NCI-H82 (cell line): ENCODE data around the gene BACH2.
"Not testable (repeated sequence)": the region's sequence is repeated elsewhere in the genome, so short reads cannot be mapped to it uniquely, and the experiment has no call there.

Experiments
- DNase-seq: peaks from one replicate; lab custom pipeline; 2025; lab: John Stamatoyannopoulos, UW

Gene BACH2

DNA sequence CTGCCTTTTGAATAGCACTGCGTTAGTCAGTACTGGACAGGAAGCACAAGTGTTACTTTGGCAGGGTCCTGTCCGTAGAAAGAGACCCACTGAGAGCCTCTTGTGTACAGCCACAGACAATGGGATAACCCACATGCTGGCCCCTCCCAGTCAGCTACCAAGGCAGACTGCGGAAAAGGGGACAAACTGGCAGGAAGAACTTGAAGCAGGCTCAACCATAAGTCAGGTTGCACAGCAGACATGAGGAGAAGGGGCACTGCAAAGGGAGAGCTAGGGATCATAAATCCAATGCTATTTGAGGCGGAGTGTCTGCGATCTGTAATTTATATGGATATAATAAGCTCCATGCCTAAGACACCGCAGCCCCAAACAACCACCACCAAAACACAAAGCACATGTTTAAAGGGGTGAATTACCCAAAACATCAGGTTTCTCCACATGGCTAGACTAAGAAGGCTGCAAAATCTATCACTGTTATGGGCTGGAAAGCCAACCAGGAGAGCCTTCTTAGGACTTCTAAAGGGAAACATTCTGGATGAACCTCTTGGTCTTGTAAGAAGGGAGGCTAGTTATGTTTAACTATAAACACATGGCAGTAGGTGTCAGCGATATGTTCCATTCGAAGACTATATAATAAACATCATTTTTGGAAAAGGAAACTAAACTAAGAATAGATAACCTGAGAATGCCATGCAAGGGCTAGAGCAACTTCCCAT is 141.7 kb downstream of the BACH2 start:
- DNase-seq: no peak

DNA sequence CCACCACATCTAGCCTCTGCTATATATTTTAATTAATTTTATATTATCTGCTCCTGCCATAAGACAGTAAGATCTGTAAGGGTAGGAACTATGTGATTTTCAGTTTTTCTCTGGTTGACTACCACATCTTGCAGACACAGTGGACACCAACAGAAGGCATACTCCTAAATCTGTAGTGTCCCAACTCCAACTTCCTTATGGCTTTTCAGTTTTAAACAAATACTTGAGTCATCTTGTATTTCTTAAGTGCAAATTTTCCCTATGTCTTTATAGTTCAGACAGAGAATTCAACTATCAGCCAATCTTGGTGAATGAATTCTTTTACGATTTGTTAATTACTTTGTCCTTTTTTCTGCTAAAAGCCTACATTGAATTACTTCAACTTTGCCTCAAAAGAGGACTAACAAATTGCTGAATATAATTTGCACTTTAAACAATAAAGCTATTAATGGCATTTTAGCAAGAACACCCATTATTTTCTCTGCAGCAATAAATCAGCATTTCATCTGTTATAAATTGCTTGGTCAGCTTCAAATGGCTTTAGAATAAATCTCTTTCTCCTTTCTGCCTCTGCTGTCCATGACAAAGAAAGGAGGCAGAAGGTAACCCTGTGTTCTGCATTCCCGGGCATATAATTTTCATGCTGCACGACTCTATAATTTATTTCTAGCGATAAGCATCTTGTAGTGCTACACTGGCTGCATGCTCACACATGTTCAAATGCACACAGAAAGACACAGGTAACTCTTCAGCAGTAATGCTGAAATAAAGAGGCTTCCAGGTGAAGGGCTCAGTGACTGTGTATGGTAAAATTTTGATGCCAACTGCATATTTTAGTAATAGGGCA is 144.8 kb downstream of the BACH2 start:
- DNase-seq: no peak

DNA sequence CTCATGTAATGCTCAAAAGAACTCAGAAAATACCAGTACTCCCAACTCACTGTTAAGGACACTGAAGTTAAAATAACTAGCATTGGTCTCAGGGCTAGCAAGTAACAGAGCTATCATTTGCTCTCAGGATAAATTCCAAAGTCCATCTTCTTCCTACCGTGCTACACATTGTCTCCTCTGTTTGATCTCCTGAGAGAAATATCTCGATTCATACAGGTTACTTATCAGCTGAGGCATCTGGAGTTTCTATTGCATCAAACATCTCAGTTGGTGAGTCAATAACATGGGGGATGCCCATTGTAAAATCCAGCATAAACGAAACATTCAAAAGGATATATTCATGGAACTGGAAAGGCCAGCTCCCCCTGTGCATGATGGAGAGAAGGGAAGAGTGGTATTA is 147.4 kb downstream of the BACH2 start:
- no peak for DNase-seq

DNA sequence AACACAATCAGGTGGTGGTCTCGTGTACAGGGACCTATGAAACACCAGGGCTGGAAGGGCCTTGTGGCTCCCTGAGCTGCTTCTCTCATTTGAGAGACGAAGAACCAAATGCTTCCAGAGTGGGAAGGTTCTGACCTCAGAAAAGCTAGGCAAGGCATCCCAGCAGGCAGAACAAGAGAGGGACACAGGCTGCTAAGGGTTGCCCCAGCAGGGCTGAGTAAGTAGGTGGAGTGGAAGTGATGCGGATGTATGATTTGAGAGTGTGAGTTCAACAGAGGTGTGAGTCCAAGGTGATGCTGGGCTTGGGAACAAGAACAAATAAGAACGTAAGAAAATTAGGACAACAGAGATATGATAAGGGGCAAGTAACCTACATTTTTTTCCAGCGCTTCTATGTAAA is 147.8 kb downstream of the BACH2 start:
- DNase-seq: no peak

DNA sequence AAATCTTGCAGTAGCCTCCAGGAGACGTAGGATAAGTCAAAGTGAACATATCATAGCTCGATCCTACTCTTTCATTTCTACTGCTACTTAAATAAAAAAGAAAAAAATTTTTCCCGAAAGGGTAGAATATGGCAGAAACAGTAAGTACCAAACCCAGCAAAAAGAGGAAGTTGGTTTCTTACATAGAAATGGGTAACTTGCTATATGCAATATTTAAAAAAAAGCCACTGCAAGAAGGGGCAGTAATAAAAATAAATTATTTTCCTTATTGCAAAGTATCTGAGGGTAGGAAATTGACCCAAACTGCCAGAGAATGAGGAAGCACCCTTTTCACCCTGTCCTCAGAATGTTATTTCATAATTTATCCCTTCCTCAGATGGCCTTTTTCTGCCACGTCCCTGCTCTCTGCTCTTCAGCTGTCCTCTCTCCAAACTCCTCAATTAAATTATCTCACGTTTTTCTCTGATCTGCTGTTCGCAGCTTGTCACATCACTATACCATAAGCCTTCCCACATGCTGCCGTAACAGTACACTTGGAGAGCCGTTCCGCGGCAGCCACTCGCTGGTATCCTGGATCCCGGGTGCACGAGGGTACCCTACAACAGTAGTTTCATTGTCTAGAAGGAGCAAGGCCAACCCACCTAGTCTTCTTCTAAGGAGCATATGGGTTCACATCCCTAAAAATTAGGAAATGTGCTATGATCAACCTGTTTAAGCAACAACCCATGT is 149.6 kb downstream of the BACH2 start:
- no peak for DNase-seq

DNA sequence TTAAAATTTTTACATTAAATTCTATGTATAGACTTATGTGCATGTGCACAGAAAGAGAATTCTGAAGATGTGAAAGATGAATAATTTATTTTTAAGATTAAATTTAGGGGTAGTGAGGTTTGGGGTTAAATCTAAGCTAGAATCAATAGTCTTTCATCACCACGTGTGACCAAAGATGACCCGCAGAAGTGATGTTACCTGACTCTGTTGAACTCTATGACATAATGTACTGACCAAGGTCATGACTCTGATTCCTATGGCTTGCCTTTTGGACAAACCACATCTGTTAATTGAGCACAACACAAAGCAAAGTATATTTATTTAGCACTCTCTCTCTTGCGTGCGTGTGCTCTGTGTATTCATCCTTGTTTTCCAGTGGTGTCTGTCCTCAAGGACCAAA is 150.6 kb downstream of the BACH2 start:
- DNase-seq: no peak

DNA sequence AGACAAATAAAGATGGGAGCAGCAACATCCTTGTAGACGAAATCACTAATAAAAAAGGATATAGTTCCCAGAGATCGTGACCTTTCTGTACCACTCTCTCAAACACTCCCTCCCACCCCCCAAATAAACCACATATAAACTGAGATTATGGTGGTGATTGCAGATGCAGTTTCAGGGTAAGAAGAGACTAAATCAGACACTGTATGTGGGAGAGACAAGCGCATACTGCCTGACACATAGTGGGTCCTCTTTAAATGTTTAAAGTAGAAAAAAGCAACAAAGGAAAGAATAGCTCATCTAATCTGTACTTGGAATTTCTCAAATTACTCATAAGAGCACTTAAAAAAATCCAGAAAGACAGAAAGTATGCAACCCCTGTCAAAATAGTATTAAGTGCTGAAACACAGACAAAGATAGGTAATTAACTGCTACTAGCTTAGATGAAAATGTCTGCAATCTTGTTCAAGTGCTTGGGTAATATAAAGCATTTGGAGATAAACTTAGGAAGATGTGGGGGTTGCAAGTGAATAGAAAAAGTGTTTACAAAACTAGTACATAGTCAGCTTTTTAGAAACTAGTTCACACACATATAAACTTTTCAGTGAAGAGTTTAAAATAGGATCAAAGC is 151.6 kb downstream of the BACH2 start:
- no peak for DNase-seq

DNA sequence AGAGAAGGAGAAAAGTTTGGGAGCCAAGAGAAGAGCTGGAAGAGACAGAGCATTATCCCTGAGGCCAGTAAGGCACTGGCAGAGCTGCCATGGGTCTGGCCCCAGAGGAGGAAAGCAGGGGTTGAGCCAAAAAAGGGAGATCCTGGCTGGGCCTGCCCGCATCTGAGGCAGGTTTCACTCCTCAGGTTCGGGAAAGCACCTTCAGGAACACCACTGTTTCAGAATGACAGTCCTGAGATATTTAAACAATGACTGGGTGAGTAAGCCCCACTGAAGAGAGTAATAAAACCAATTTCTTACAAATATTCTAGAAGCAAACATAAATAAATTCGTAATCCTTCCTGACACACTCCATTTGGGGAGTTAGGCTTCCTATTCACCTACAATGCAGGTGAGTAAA is 152.2 kb downstream of the BACH2 start:
- no peak for DNase-seq

DNA sequence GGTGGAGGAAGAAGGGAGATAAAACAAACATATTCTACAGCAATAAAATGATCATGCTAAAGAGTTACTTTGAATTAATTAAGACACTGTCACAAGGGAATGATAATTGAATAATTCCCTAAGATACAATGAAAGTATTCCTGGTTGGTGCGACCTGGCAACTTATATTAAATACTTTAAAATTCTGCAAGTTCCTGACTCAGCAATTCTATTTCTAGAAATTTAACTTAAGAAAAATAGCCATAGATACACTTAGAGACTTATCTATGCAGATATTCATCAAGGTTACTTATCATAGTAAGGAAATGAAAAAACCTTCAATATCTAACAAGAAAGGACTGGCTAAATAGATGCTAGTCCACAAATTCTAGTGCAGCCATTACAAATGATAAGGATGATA is 156.0 kb downstream of the BACH2 start:
- DNase-seq: no peak

DNA sequence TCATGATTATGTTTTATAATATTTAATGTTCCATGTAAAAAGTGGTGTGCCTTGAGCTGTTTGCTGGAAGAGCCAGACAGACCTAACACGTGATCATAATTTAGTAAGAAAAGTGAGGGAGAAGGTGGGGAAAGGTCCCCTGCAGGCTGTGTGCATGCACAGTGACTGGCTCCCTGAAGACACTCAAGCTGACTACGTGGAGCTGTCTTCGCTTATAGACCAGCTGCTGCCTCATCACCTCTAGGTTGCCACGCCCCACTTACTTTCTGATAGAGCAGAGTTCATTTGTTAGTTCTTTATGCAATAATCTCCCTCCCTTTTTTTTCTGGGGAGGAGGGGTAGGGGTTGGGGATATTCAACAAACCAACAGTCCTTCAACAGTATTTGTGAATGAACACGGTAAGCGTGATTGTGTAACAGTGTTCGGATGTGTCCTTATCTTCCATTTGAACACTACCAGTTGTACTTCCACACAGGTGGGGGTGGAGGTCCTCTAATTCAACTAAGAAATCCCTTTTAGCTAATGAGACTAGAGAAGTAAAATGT is 157.3 kb downstream of the BACH2 start:
- DNase-seq: peak; percentile 30

DNA sequence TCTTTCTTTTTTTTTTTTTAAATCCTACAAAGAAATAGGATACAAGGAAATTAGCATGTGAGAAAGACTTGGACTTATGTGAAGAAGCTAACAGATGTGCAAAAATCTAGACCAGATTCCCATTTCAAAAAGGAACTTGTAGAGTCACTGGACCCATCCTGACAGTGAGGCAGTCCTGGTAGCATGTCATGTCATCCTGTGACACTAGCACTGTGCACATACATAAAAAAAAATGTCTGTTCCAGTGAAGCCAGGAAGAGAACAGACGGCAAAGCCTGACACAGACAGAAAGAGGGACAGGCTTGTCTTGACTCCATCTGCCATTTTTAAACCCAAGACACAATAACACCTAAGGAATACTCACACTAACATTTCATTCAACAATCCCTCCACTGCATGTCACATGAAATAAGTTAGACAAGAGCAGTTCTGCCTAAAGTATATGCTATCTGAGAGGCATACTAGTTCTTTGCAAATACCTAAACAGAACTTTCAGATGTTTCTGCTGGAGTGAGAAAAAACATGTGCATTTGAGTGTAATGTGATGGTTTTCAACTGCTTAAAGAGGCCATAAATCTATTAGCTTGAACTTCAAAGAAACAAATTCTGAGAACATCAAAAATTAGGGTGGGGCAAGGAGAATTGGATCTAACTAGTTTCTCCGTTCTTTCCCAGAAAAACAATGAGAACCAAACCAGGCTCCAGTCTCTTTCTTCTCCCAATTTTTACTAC is 159.6 kb downstream of the BACH2 start:
- DNase-seq: no peak

DNA sequence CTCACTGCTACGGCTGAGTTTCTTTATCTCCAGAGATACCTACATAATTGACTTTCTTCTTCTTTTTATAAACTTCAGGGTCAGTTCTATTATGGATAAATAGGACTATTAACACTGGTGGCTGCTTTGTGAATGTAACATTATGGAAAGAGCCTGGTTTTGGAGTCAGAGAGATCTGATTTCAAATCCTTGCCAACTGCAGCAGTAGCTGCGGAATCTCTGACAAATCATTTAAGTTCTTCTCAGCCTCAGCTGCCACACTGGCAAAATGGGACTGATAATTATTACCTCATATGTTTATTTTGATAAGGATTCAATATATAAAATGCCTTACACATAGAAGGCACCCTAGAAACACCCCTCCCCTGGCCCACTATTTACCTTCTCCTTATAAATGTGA is 160.5 kb downstream of the BACH2 start:
- DNase-seq: no peak

DNA sequence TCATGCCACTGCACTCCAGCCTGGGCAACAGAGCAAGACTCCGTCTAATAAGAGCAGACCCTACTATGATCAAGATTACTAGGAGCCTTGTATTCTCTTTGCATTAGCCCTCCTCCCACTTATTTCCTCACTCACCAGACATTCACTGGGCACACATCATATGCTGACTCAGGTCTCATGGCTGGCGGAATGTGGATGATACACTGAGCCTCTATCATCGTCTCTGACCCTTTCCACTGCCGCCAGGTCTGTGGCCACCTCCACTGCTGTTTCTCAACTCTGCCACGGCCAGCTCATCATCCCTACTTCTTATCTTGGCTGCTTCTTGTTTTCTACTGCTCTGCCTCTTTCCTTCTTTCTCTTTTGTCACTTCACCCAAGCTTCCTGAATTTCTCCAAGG is 161.0 kb downstream of the BACH2 start:
- DNase-seq: no peak

DNA sequence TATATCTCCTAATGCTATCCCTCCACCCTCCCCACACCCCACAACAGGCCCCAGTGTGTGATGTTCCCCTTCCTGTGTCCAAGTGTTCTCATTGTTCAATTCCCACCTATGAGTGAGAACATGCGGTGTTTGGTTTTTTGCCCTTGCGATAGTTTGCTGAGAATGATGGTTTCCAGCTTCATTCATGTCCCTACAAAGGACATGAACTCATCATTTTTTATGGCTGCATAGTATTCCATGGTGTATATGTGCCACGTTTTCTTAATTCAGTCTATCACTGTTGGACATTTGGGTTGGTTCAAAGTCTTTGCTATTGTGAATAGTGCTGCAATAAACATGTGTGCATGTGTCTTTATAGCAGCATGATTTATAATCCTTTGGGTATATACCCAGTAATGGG is 163.0 kb downstream of the BACH2 start:
- DNase-seq: not testable (repeated sequence)

DNA sequence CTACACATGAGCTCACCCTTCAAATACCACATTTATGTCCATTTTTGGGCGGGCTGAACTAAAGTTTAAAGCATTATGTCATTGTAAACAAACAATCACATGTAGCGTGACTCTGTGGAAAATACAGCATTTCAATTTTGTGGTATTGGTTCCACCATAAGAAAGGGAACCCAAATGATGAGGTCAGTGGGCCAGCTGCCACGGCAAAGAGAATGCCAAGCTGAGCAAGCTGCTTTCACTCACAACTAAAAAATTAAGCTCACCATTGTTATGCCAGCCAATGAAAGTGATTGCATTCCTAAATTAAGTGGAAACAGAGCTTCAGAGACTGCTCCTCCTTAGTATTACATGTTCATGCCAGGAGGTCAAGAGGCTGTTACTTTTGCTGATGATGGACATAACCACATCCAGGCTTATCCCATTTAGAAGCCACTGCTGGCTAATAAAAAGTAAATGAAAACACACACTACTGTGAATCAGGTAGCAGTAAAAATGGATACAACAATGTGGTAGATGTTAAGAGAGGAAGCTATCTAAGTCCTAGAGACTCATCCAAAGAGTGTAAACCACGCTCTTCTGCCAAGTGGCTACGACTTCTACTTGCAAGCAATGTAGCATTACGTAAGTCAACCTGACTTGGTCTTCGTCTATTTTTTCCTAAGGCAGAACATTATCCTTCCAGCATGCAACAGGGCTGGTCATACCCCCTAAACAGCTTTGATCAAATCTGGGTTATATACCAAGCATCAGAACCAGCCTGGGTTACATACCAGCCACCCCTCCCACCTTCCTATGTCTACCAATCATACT is 164.8 kb downstream of the BACH2 start:
- DNase-seq: no peak

DNA sequence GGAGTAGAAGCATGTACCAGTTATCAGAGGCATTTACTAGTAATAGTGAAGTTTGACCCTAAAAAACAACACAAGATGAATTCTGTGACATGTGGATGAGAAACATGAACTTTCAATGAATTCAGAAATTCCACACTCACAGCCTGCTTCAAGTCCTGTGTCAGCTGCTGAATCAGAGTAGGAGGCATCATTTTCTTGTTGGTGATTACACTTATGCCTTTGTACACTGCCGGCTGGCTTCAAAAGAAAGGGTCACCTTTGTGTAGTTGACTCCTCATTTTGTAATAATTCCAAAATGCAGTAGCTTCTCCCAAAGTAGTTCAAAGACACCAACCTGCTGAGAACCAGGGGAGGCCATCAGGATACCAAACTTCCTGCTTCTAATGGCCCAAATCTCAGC is 165.5 kb downstream of the BACH2 start:
- DNase-seq: no peak

DNA sequence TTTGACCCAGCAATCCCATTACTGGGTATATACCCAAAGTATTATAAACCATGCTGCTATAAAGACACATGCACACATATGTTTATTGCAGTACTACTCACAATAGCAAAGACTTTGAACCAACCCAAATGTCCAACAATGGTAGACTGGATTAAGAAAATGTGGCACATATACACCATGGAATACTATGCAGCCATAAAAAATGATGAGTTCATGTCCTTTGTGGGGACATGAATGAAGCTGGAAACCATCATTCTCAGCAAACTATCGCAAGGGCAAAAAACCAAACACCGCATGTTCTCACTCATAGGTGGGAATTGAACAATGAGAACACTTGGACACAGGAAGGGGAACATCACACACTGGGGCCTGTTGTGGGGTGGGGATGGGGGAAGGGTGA is 168.0 kb downstream of the BACH2 start:
- not testable (repeated sequence) for DNase-seq

DNA sequence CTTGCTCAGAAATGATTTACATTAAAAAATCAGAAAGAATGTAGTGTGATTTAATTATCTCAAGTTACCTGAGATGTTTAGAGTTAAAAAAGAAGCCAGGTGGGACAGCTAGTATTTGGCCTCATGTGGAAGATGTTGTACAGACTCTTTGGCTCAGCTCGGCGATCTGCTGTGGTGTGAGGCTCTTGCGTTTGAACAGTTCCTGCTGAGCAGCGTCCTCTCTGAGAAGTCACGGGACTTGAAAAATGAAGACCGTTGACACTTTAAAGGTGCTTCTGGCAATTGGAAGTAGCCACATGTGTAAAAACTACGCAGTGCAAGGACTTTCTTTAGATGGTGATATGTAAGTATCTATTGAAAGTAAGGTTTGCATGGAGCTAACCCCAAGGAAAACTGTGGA is 169.0 kb downstream of the BACH2 start:
- no peak for DNase-seq

DNA sequence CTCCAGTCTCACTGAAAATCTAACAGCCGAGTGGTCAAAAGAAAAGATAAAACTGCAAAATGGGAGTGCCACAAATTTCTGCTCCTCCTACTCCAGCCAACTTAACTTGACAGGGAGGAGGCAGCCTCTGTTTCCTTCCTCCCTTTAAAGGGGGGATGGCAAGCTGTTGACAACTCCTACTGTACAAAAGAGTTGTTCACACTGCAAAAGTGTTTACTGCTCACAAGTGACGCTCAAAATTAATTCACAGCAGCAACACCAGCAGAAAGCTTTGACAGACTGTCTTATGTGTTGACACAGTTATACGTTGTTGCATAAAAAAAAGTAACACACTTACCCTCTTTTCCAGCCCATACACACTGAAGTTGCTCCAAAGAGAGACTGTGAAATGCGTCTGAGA is 169.8 kb downstream of the BACH2 start:
- DNase-seq: no peak

DNA sequence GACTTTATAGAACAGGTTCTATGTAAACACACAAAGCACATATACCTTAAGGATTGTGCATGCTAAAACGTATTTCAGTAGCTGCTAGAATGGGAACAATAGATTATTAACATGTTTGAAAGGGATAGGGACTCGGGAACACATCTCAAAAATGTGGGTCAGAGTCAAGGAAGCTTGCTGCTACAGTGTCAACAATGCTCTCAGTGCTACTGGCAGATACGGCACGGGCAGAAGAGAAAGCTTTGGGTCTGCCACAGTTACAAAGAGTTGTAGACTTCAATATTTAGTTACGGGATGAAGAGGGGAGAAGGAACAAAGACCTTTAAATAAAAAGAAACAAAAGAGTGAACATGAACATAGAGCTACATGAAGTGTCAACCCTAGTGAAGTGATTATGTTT is 170.5 kb downstream of the BACH2 start:
- no peak for DNase-seq
